ENCODE data around the gene MMAB. TPM values are rescaled to one million over a fixed set of nuclear protein-coding genes. Genes with fewer than 3 reads are reported as not detected.

Gene MMAB
- total and polyA plus RNA-seq, 10 of the 15 experiments (the other 5 are each of a cell fraction or from before 2014, with no cell fraction given): 10.6 to 65.3 (median 45.2) TPM

GRCh38 chr12:109527489-109528123 lies 45.7 kb downstream of the MMAB start (continued):
- TF ChIP-seq IKZF2 (IDR thresholded peaks at IDR 0.05) (no peak), SMARCA5 (IDR thresholded peaks at IDR 0.05) (no peak)

GRCh38 chr12:109525279-109525585 lies 48.1 kb downstream of the MMAB start:
- ATAC-seq: no peak
- FAIRE-seq: no peak

More at GRCh38 chr12:109525279-109525585, 48.1 kb downstream of the MMAB start:
- no peak overlapping the region for H3K9ac ChIP-seq (ENCODE audit: control insufficient read depth, insufficient read depth, low read length)
- ChIA-PET RAD21 (ENCODE audit: unreplicated experiment) (no interaction called here), SMC1A (ENCODE audit: uncharacterized antibody, unreplicated experiment) (interaction anchor here (1.2 kb wide), 1 partner anchor 9 kb away, joined by 3 read pairs; no protein-coding TSS in a partner anchor), CTCF (interaction anchor here (0.7 to 1.8 kb wide), 4 partner anchors 69 to 320 kb away, joined by 3 to 4 read pairs (median 4); no protein-coding TSS in a partner anchor), POLR2A (no interaction called here)
- WGBS (ENCODE audit: insufficient coverage, insufficient replicate concordance, low lambda C conversion rate, missing lambda C conversion rate): 95% methylated on average over 3 of the region's 3 CpGs
- peaks cover 3 to 9% of the 10 kb centered on the region in 2 experiments; a peak in 3 of 4 replicates for H3K36me3 ChIP-seq (ENCODE audit: control insufficient read depth in 2 of 2, insufficient read depth in 2 of 2, low read length in 1 of 2)
- no peaks in the 10 kb centered on the region for H3K9me3 ChIP-seq (replicated peaks; ENCODE audit: control insufficient read depth, insufficient read depth, low read length)
- no peaks in the 10 kb centered on the region for H3K27me3 ChIP-seq (replicated peaks in 1 of 2; ENCODE audit: control insufficient read depth in 2 of 2, insufficient read depth in 2 of 2, low read length in 1 of 2)
- in situ Hi-C loops (cut with MboI): no loop called here
- no peak for DNase-seq (ENCODE audit: low read depth, low spot score)
- no peaks in the 10 kb centered on the region for H3K4me1 ChIP-seq (ENCODE audit: control insufficient read depth, insufficient read depth, low read length)
- no peak overlapping the region for H3K4me2 ChIP-seq (ENCODE audit: control insufficient read depth, insufficient read depth)
- BruUV-seq (replicated peaks): no TSS peak
- H2AFZ ChIP-seq (ENCODE audit: control insufficient read depth, low read depth, low read length): no peak overlapping the region
- no peak overlapping the region for H3K4me3 ChIP-seq
- TF ChIP-seq BMI1 (IDR thresholded peaks at IDR 0.05; ENCODE audit: borderline replicate concordance) (no peak), CHD4 (IDR thresholded peaks at IDR 0.05) (no peak), ETV6 (conservative IDR thresholded peaks at IDR 0.05 in 1 of 2, IDR thresholded peaks at IDR 0.05 in 1 of 2; ENCODE audit: borderline replicate concordance in 1 of 2, low read depth in 1 of 2) (no peak), POLR2AphosphoS2 (IDR thresholded peaks at IDR 0.05; ENCODE audit: low read depth, low read length) (no peak), EP300 (IDR thresholded peaks at IDR 0.05; ENCODE audit: borderline replicate concordance in 1 of 2, control insufficient read depth in 1 of 2, low read depth in 2 of 2, low read length in 2 of 2) (no peak), IKZF2 (IDR thresholded peaks at IDR 0.05) (no peak), STAT3 (IDR thresholded peaks at IDR 0.05; ENCODE audit: low read depth, low read length) (no peak), RELB (IDR thresholded peaks at IDR 0.05; ENCODE audit: low read depth) (no peak)
- intact Hi-C loops (cut with micrococcal nuclease; ENCODE audit: unreplicated experiment): no loop called here
- no peaks in the 10 kb centered on the region for H4K20me1 ChIP-seq (ENCODE audit: control insufficient read depth, insufficient read depth)
- no peak overlapping the region for H3K27ac ChIP-seq (ENCODE audit: control insufficient read depth, insufficient read depth)
- H3K79me2 ChIP-seq (ENCODE audit: control insufficient read depth, insufficient read depth, low read length): no peaks in the 10 kb centered on the region

All from GM12878 (cell line).